ENCODE data around the gene LCE2B.
"Not testable (repeated sequence)": the region's sequence is repeated elsewhere in the genome, so short reads cannot be mapped to it uniquely, and the experiment has no call there.

LCE2B gene

DNA sequence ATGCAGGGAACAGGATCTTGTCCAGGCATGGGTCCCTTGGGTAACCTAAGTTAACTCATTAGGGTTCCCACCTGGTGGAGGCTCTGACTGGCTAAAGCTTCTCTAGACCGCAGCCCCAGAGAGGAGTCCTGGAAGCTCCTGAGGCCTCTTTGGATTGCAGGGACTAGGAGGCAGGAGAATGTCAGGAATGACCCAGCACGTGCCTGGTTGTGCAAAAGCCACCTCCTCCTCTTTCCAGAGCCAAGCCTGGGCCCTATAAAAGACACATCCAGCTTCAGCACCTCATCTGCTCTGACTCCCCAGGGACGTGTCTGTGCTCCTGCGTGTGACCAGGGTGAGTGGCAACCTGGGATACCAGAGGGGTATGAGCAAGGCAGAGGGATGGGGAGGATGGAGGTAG lies at the start of gene LCE2B:
Gene LCE2B, plus strand, starts transcription at position 301 of the 400 bp plus-strand sequence. CDS start 721 bp downstream, outside the sequence.
- DNase-seq, result not testable (repeated sequence)

GRCh38 chr1:152640351-152640750 lies 45.6 kb upstream of the LCE2B start:
- DNase-seq, result no peak

DNA sequence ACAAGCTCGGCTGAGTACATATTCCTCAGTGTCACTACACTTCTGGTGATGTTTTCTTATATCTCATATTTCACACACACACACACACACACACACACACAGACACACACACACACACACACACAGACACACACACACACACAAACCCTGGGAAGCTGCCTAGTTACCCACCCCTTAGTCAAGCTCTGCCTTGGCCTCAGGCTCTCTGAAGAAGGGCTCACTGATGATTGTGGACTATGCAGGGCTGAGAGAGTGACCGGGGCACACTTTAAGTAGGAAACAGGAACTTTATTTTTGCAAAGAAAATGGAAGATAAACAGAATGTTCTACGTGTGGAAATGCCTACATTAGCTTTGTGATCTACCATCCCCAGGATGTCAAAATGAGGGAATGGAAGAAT lies 42.0 kb upstream of the LCE2B start:
- DNase-seq, result no peak

DNA sequence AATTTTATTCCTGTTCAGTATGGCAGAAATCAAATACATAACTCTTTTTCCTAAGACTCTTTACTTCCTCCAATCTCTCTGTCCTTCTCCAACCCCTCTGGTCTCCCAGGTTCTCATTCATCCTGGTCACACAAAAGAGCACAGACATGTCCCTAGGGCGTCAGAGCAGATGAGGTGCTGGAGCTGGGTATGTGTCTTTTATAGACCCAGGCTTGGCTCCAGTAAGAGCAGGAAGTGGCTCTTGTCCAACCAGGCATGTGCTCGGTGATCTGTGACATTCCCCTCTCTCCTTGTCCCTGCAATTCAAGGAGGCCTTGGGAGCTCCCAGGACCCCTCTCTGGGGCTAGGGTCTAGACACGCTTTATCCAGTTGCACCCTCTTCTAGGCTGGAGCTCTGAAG lies 40.8 kb upstream of the LCE2B start:
- no peak for DNase-seq

GRCh38 chr1:152646656-152647055 lies 39.3 kb upstream of the LCE2B start:
- no peak for DNase-seq

DNA sequence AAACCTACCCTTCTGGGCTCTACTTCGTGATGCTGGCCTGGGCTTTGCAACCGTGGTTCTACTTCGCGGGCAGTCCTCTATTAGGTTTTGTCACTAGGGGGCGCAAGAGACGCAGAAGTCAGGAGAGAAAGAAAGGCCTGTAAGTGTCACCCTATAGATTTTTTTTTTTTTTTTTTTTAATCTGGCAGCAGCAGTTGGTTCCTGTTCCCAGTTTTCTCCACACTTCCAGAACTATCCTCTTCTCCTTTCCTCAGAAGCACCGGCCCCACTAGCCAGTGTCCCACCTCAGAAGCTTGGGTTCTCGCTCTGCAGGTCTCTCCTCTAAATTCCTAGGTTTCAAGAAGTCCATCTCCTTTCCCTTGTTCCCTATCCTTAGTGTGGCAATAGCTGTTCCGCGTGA lies 31.8 kb upstream of the LCE2B start:
- DNase-seq, result peak in 29 of 58 donors; percentile 0 to 46 (median 10)

DNA sequence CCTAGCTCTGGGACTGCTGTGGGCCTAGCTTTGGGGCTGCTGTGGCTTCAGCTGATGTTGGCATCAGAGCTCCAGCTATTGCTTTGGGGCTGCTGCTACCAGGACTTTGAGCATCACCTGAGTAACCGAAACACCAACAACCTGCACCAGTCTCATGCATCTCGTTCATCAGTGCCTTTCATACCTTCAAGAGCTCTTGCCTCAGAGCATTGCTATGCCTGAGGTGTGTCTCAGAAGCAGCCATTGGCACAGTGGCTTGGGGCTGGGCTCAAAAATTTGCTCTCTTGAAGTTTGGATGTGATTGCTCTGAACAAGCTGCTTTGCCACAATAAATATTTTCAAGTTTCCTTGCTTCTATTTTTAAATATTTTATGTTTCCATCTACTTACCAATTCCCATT lies 29.5 kb upstream of the LCE2B start:
- DNase-seq, result no peak

DNA sequence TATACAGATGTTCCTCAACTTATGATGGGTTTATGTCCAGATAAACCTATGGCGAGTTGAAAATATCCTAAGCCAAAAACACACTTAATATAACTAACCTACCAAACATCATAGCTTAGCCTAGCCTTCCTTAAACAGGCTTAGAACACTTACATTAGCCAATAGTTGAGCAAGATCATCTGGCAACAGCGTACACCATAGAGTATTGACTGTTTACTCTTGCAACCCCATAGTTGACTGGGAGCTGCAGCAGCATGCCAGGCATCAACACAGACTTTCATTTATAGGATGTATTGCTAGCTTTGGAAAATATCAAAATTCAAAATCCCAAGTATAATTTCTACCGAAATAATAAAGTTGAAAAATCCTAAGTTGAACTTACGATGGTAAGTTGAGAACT lies 28.2 kb upstream of the LCE2B start:
- DNase-seq, result no peak

- no peak for DNase-seq
Observed at GRCh38 chr1:152658649-152659048, 27.3 kb upstream of the LCE2B start.

GRCh38 chr1:152663098-152663497 lies 22.8 kb upstream of the LCE2B start, which contains the start of gene LCE2D:
Gene LCE2D, plus strand, starts transcription at chr1:152663380. Its CDS starts 726 bp downstream, at chr1:152664106.
- no peak for DNase-seq

GRCh38 chr1:152666171-152666570 lies 19.8 kb upstream of the LCE2B start:
- DNase-seq, result not testable (repeated sequence)

DNA sequence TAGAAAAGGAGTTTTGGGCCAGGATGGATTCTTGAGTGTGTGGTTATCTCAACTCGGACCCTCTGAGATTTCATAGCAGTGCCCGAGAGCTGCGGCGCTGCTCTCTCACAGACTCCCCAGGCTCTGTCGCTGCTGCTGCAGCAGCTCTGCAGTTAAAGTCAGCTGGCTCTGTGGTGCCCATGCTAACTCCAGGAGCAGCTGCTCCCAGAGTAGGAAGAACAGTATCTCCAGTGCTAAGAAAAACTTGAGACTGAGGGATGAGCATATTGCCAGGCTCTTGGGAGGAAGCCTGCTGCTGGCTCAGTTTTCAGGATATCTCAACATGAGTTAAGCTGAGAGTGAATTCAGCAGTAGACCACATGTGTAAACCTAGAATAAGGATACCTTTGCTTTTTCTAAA lies 18.3 kb upstream of the LCE2B start:
- DNase-seq, result peak in 15 of 58 donors; percentile 1 to 66 (median 11)

DNA sequence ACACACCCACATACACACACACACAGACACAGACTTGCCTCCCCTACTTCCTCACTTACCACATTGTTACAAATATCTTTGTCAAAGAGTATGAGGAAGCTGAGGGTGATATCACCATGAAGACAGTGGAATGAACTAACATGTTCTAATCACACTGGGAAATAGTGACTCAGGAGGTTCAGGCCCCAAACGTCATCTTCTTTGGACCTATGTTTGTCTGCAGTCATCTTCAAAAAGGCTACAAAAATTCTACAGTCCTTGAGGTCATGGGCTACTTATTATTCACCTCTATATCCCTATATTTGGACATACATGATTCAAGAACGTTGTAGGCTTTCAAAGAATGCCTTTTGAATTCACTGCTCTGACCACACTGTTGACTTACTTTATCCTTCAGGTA lies 12.9 kb upstream of the LCE2B start:
- no peak for DNase-seq

DNA sequence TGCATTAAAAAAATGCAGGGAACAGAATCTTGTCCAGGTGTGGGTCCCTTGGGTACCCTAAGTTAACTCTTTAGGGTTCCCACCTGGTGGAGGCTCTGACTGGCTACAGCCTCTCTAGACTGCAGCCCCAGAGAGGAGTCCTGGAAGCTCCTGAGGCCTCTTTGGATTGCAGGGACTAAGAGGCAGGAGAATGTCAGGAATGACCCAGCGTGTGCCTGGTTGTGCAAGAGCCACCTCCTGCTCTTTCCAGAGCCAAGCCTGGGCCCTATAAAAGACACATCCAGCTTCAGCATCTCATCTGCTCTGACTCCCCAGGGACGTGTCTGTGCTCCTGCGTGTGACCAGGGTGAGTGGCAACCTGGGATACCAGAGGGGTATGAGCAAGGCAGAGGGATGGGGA lies 10.9 kb upstream of the LCE2B start, which contains the start of gene LCE2C:
Gene LCE2C, plus strand, starts transcription at position 297 of the 400 bp plus-strand sequence. CDS start 737 bp downstream, outside the sequence.
- DNase-seq, result not testable (repeated sequence)

- peak in 1 of 58 donors; percentile 1 for DNase-seq
Observed at GRCh38 chr1:152679459-152679858, 6.5 kb upstream of the LCE2B start.

DNA sequence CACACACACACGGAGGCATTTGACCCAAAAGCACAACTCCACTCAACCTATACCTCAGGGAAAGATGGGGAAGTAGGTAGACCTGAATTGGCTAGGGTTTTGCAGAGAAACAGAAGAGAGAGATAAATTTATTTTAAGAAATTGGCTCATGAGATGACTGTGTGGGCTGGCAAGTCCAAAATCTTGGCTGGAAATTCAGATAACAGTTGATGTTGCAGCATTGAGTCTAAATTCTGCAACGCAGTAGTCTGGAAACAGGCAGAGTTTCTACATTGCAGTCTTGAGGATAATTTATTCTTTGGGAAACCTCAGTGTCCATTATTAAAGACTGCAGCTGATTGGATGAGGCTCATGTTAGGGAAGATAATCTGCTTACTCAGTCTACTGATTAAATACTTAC lies 4.3 kb upstream of the LCE2B start:
- peak in 5 of 58 donors; percentile 1 to 21 (median 4) for DNase-seq

GRCh38 chr1:152683846-152684245 lies 2.1 kb upstream of the LCE2B start:
- DNase-seq, result no peak

- DNase-seq, result no peak
Observed at GRCh38 chr1:152697701-152698600, 12.0 kb downstream of the LCE2B start, which contains the start of gene LCE2A. Gene LCE2A, plus strand, starts transcription at chr1:152698345. Its CDS starts 557 bp downstream, at chr1:152698902.

DNA sequence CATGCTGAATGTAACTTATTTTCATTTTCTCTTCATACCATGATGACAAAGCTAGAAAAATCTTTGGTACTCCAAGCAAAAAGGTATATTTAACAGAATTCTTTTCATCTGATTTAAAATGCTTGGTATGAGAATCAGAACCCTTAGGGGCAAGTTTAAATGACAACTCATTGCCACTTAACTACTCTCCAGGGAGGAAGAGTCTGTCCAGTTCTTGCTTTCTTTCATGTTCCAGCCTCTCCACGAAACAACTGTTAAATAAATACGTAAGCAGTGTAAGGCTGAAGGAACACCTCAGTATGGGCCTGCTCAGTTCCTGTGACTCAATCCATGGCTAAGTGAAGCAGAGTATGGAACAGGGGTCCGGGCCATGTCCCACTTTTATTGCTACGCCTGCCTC lies 13.8 kb downstream of the LCE2B start:
- DNase-seq, result no peak

GRCh38 chr1:152707860-152708259 lies 21.9 kb downstream of the LCE2B start, which contains the start of gene LCE4A:
Gene LCE4A, plus strand, starts transcription at chr1:152708160. Its CDS starts 916 bp downstream, at chr1:152709076.
- no peak for DNase-seq

GRCh38 chr1:152718238-152718637 lies 32.3 kb downstream of the LCE2B start:
- no peak for DNase-seq

DNA sequence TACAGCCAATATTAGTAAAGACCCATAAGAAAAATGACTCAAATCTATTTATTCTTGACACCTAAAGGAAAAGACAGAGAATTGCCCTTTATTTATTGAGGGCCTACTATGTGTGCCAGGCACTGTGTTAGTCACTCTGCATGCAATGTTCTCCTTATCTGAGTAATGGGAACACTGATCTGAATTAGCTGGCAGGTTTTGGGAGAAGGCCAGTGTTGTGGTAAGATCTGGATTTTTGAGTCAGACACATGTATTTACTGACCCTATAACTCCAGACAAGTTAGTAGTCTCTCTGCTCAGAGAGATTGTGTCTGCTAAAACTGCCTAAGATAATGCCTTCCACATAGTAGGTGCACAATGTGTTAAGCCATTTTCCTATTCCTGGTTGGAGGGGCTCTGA lies 39.3 kb downstream of the LCE2B start:
- DNase-seq, result no peak

GRCh38 chr1:152728986-152729385 lies 43.1 kb downstream of the LCE2B start:
- no peak for DNase-seq
